GM18502 (cell line): Measurements from ENCODE around the gene ZSCAN5C.
"Not testable (repeated sequence)": the region's sequence is repeated elsewhere in the genome, so short reads cannot be mapped to it uniquely, and the experiment has no call there.

Experiments used
- ATAC-seq: cut with Tn5 transposase; IDR thresholded peaks from one replicate; pipeline ENCODE4 v1.9.1; 2021; ENCODE audit warnings: mild to moderate bottlenecking; ENCODE audit not compliant: unreplicated experiment, poor library complexity

The ZSCAN5C gene

GRCh38 chr19:56201973-56202372 lies at the start of gene ZSCAN5C:
ZSCAN5C (plus strand) TSS chr19:56202273; CDS start chr19:56205914, 3,641 bp downstream.
- ATAC-seq: no peak

- ATAC-seq: no peak
Measured at GRCh38 chr19:56152644-56153043, 49.4 kb upstream of the ZSCAN5C start.

GRCh38 chr19:56153507-56153906 lies 48.6 kb upstream of the ZSCAN5C start:
- no peak for ATAC-seq

- no peak for ATAC-seq
Measured at GRCh38 chr19:56155124-56155687, 46.9 kb upstream of the ZSCAN5C start.

- ATAC-seq: no peak
Measured at GRCh38 chr19:56156768-56157167, 45.3 kb upstream of the ZSCAN5C start.

- no peak for ATAC-seq
Measured at GRCh38 chr19:56158170-56158757, 43.8 kb upstream of the ZSCAN5C start.

- no peak for ATAC-seq
Measured at GRCh38 chr19:56159009-56159559, 43.0 kb upstream of the ZSCAN5C start.

- no peak for ATAC-seq
Measured at GRCh38 chr19:56159622-56160271, 42.3 kb upstream of the ZSCAN5C start.

GRCh38 chr19:56161534-56161933 lies 40.5 kb upstream of the ZSCAN5C start:
- ATAC-seq: no peak

GRCh38 chr19:56162258-56162657 lies 39.8 kb upstream of the ZSCAN5C start:
- ATAC-seq: no peak

- no peak for ATAC-seq
Measured at GRCh38 chr19:56163097-56163496, 39.0 kb upstream of the ZSCAN5C start.

- no peak for ATAC-seq
Measured at GRCh38 chr19:56167064-56167578, 35.0 kb upstream of the ZSCAN5C start.

GRCh38 chr19:56170261-56170660 lies 31.8 kb upstream of the ZSCAN5C start:
- no peak for ATAC-seq

- ATAC-seq: no peak
Measured at GRCh38 chr19:56174086-56174485, 28.0 kb upstream of the ZSCAN5C start.

- ATAC-seq: no peak
Measured at GRCh38 chr19:56174550-56174949, 27.5 kb upstream of the ZSCAN5C start.

- ATAC-seq: not testable (repeated sequence)
Measured at GRCh38 chr19:56175861-56176307, 26.2 kb upstream of the ZSCAN5C start, which contains the start of gene GALP. GALP (plus strand) TSS chr19:56176008; CDS start chr19:56177109, 1,101 bp downstream.

GRCh38 chr19:56176310-56176709 lies 25.8 kb upstream of the ZSCAN5C start:
- not testable (repeated sequence) for ATAC-seq

- ATAC-seq: no peak
Measured at GRCh38 chr19:56176881-56177280, 25.2 kb upstream of the ZSCAN5C start.

GRCh38 chr19:56177564-56178243 lies 24.4 kb upstream of the ZSCAN5C start:
- no peak for ATAC-seq

- no peak for ATAC-seq
Measured at GRCh38 chr19:56189785-56190184, 12.3 kb upstream of the ZSCAN5C start.

- ATAC-seq: no peak
Measured at GRCh38 chr19:56191115-56191514, 11.0 kb upstream of the ZSCAN5C start.
